Measurements from ENCODE around the gene C2orf68. TPM values are rescaled to one million over a fixed set of nuclear protein-coding genes. Genes with fewer than 3 reads are reported as not detected.

Gene C2orf68
- polyA plus RNA-seq, 1 of the 3 experiments (the other 2 are of a cell fraction), result 14.5 TPM

DNA sequence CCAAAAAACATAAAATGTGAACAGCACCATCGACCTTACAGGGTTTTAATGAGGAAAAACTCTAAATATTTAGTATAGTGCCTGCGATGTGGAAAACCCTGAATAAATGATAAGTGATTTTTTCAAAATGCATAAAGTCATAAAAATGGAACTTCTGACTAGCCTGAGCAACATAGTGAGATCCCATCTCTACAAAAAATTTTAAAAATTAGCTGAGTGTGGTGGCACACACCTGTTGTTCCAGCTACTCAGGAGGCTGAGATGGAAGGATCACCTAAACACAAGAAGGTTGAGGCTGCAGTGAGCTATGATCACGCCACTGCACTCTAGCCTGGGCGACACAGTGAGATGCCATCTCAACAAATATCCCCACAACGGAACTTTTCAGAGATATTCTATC lies 54.7 kb downstream of the C2orf68 start:
- ChIA-PET CTCF (interaction anchor here (0.9 to 16.6 kb wide), 3 partner anchors 135 to 165 kb away, joined by 3 to 364 read pairs (median 3); partner anchors contain the start of gene SH2D6), POLR2A (interaction anchor here (1.4 to 1.9 kb wide), 3 partner anchors 9 to 16 kb away, joined by 8 to 10 read pairs (median 9); no protein-coding TSS in a partner anchor)
- H3K79me2 ChIP-seq (ENCODE audit: insufficient read depth), result peaks cover 42% of the 10 kb centered on the region

More for the DNA sequence above, 54.7 kb downstream of the C2orf68 start:
- H2AFZ ChIP-seq (ENCODE audit: low read depth), result no peak overlapping the region
- H3K9me2 ChIP-seq, result no peaks in the 10 kb centered on the region
- no peaks in the 10 kb centered on the region for H4K20me1 ChIP-seq (ENCODE audit: insufficient read depth)
- no peak overlapping the region for H3K27ac ChIP-seq (ENCODE audit: low read depth in 2 of 2, low read length in 1 of 2)
- TF ChIP-seq, protein P1, sequence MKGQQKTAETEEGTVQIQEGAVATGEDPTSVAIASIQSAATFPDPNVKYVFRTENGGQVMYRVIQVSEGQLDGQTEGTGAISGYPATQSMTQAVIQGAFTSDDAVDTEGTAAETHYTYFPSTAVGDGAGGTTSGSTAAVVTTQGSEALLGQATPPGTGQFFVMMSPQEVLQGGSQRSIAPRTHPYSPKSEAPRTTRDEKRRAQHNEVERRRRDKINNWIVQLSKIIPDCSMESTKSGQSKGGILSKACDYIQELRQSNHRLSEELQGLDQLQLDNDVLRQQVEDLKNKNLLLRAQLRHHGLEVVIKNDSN (IDR thresholded peaks at IDR 0.05; ENCODE audit: borderline replicate concordance, low read depth), result no peak
- no peak for TF ChIP-seq MXI1 (IDR thresholded peaks at IDR 0.05; ENCODE audit: low read depth, low read length)
- TF ChIP-seq NRF1 (IDR thresholded peaks at IDR 0.05; ENCODE audit: low read depth, low read length), result no peak
- no peak for TF ChIP-seq FOXJ3 (CRISPR knock-in tag; IDR thresholded peaks at IDR 0.05)
- TF ChIP-seq CHD2 (IDR thresholded peaks at IDR 0.05; ENCODE audit: low read length, partially characterized antibody), result no peak
- TF ChIP-seq, protein P2, sequence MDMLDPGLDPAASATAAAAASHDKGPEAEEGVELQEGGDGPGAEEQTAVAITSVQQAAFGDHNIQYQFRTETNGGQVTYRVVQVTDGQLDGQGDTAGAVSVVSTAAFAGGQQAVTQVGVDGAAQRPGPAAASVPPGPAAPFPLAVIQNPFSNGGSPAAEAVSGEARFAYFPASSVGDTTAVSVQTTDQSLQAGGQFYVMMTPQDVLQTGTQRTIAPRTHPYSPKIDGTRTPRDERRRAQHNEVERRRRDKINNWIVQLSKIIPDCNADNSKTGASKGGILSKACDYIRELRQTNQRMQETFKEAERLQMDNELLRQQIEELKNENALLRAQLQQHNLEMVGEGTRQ (IDR thresholded peaks at IDR 0.05; ENCODE audit: borderline replicate concordance, low read depth, low read length), result no peak
- no peak for TF ChIP-seq GATA2 (CRISPR knock-in tag; IDR thresholded peaks at IDR 0.05)
- no peak for TF ChIP-seq RFX5 (IDR thresholded peaks at IDR 0.05; ENCODE audit: low read length)
- no peak for TF ChIP-seq MEF2A (IDR thresholded peaks at IDR 0.05; ENCODE audit: borderline replicate concordance, low read depth)
- no peak for TF ChIP-seq EP300 (IDR thresholded peaks at IDR 0.05; ENCODE audit: borderline replicate concordance in 1 of 2, low read depth in 1 of 2, low read length in 1 of 2)
- TF ChIP-seq SMC3 (IDR thresholded peaks at IDR 0.05; ENCODE audit: low read depth, low read length), result no peak
- TF ChIP-seq, protein P3, sequence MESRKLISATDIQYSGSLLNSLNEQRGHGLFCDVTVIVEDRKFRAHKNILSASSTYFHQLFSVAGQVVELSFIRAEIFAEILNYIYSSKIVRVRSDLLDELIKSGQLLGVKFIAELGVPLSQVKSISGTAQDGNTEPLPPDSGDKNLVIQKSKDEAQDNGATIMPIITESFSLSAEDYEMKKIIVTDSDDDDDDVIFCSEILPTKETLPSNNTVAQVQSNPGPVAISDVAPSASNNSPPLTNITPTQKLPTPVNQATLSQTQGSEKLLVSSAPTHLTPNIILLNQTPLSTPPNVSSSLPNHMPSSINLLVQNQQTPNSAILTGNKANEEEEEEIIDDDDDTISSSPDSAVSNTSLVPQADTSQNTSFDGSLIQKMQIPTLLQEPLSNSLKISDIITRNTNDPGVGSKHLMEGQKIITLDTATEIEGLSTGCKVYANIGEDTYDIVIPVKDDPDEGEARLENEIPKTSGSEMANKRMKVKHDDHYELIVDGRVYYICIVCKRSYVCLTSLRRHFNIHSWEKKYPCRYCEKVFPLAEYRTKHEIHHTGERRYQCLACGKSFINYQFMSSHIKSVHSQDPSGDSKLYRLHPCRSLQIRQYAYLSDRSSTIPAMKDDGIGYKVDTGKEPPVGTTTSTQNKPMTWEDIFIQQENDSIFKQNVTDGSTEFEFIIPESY (IDR thresholded peaks at IDR 0.05; ENCODE audit: borderline replicate concordance, low read depth), result no peak
- no peak for TF ChIP-seq ELF1 (IDR thresholded peaks at IDR 0.05)
- no peak for TF ChIP-seq TCF12 (IDR thresholded peaks at IDR 0.05)
- no peaks in the 10 kb centered on the region; a peak in 2 of 4 replicates for H3K4me1 ChIP-seq (ENCODE audit: control insufficient read depth in 1 of 2, insufficient read depth in 2 of 2, low read depth in 1 of 2, low read length in 1 of 2)
- no peak overlapping the region for H3K4me2 ChIP-seq
- DNase-seq, result no peak
- H3F3A ChIP-seq (replicated peaks; ENCODE audit: insufficient read depth), result peaks cover 4% of the 10 kb centered on the region
- H3K9ac ChIP-seq, result no peak overlapping the region
- no peak overlapping the region for H3K4me3 ChIP-seq (ENCODE audit: low read depth in 2 of 2, low read length in 1 of 2)
- 88% methylated on average over 5 of the region's 5 CpGs for WGBS (ENCODE audit: low lambda C conversion rate)
- no peaks in the 10 kb centered on the region for H3K27me3 ChIP-seq (ENCODE audit: insufficient read depth)
- no peaks in the 10 kb centered on the region for H3K9me3 ChIP-seq
- peaks cover 9 to 42% of the 10 kb centered on the region in 2 experiments for H3K36me3 ChIP-seq (replicated peaks in 1 of 2; ENCODE audit: control insufficient read depth in 1 of 2, insufficient read depth in 2 of 2, low read length in 1 of 2)

Small RNA genes lying within 50 kb of the gene (small RNA-seq; reads per million reads assigned to genes)
- 0 reads per million in 7 experiments for gene RN7SL126P

Other genes starting within 250 kb of the C2orf68 start
- gene CAPG, start 201.7 kb downstream of the C2orf68 start, polyA plus RNA-seq (2012; rRNA removed), result 1.2 and 1.3 TPM in 2 replicates
- gene SH2D6, start 193.4 kb downstream of the C2orf68 start, polyA plus RNA-seq (2012; rRNA removed), result 0.33 and 0.42 TPM in 2 replicates
- gene MAT2A, start 72.9 kb downstream of the C2orf68 start, polyA plus RNA-seq (2012; rRNA removed), result 187 and 326 TPM in 2 replicates
- 26.5 and 34.5 TPM in 2 replicates for gene GGCX, start 50.6 kb downstream of the C2orf68 start, polyA plus RNA-seq (2012; rRNA removed)
- gene VAMP8, start 34.5 kb downstream of the C2orf68 start, polyA plus RNA-seq (2012; rRNA removed), result 0.72 and 1.3 TPM in 2 replicates
- gene VAMP5, start 27.6 kb downstream of the C2orf68 start, polyA plus RNA-seq (2012; rRNA removed), result 9.8 and 12.0 TPM in 2 replicates
- gene RNF181, start 16.3 kb downstream of the C2orf68 start, polyA plus RNA-seq (2012; rRNA removed), result 312 and 353 TPM in 2 replicates
- 20.2 TPM in 2 replicates for gene TMEM150A, start 9.4 kb downstream of the C2orf68 start, polyA plus RNA-seq (2012; rRNA removed)
- gene USP39, start 4.1 kb upstream of the C2orf68 start, polyA plus RNA-seq (2012; rRNA removed), result 49.1 and 50.3 TPM in 2 replicates
- gene SFTPB, start 56.1 kb upstream of the C2orf68 start, polyA plus RNA-seq (2012; rRNA removed), result not detected in 2 replicates
- not detected in 2 replicates for gene GNLY, start 82.3 kb upstream of the C2orf68 start, polyA plus RNA-seq (2012; rRNA removed)
- 5.6 and 6.4 TPM in 2 replicates for gene ATOH8, start 141.9 kb upstream of the C2orf68 start, polyA plus RNA-seq (2012; rRNA removed)